ENCODE data around the gene KLK4.
A peak's percentile ranks its signal among the peaks of the same experiment; 100 is the strongest.

Gene KLK4

GRCh38 chr19:50931023-50931422 is 19.8 kb upstream of the KLK4 start:
- no peak for DNase-seq (ENCODE audit: low read depth)
- H3K4me3 ChIP-seq (ENCODE audit: control insufficient read depth, low read depth, low read length) = no peak overlapping the region
- TF ChIP-seq CTCF (IDR thresholded peaks at IDR 0.05; ENCODE audit: control insufficient read depth, insufficient read depth, low read depth, low read length, missing control alignments) = no peak

- no peak for TF ChIP-seq CTCF (IDR thresholded peaks at IDR 0.05; ENCODE audit: control insufficient read depth, insufficient read depth, low read depth, low read length, missing control alignments)
- DNase-seq (ENCODE audit: low read depth) = no peak
- H3K4me3 ChIP-seq (ENCODE audit: control insufficient read depth, low read depth, low read length) = no peak overlapping the region
Measured at GRCh38 chr19:50928831-50929230, 17.6 kb upstream of the KLK4 start.

GRCh38 chr19:50926144-50926543 is 14.9 kb upstream of the KLK4 start:
- TF ChIP-seq CTCF (IDR thresholded peaks at IDR 0.05; ENCODE audit: control insufficient read depth, insufficient read depth, low read depth, low read length, missing control alignments) = no peak
- no peak overlapping the region for H3K4me3 ChIP-seq (ENCODE audit: control insufficient read depth, low read depth, low read length)
- no peak for DNase-seq (ENCODE audit: low read depth)

- TF ChIP-seq CTCF (IDR thresholded peaks at IDR 0.05; ENCODE audit: control insufficient read depth, insufficient read depth, low read depth, low read length, missing control alignments) = no peak
- no peak overlapping the region for H3K4me3 ChIP-seq (ENCODE audit: control insufficient read depth, low read depth, low read length)
- DNase-seq (ENCODE audit: low read depth) = no peak
Measured at GRCh38 chr19:50925734-50926133, 14.5 kb upstream of the KLK4 start.

GRCh38 chr19:50924586-50924985 is 13.4 kb upstream of the KLK4 start:
- H3K4me3 ChIP-seq (ENCODE audit: control insufficient read depth, low read depth, low read length) = no peak overlapping the region
- DNase-seq (ENCODE audit: low read depth) = no peak
- no peak for TF ChIP-seq CTCF (IDR thresholded peaks at IDR 0.05; ENCODE audit: control insufficient read depth, insufficient read depth, low read depth, low read length, missing control alignments)

- no peak overlapping the region for H3K4me3 ChIP-seq (ENCODE audit: control insufficient read depth, low read depth, low read length)
- peak; percentile 24 for DNase-seq (ENCODE audit: low read depth)
- peak; percentile 91 for TF ChIP-seq CTCF (IDR thresholded peaks at IDR 0.05; ENCODE audit: control insufficient read depth, insufficient read depth, low read depth, low read length, missing control alignments)
Measured at GRCh38 chr19:50922317-50922853, 11.2 kb upstream of the KLK4 start.

Measured in AG09309 (cell line).